Measurements from ENCODE around the gene NRCAM.

NRCAM gene

DNA sequence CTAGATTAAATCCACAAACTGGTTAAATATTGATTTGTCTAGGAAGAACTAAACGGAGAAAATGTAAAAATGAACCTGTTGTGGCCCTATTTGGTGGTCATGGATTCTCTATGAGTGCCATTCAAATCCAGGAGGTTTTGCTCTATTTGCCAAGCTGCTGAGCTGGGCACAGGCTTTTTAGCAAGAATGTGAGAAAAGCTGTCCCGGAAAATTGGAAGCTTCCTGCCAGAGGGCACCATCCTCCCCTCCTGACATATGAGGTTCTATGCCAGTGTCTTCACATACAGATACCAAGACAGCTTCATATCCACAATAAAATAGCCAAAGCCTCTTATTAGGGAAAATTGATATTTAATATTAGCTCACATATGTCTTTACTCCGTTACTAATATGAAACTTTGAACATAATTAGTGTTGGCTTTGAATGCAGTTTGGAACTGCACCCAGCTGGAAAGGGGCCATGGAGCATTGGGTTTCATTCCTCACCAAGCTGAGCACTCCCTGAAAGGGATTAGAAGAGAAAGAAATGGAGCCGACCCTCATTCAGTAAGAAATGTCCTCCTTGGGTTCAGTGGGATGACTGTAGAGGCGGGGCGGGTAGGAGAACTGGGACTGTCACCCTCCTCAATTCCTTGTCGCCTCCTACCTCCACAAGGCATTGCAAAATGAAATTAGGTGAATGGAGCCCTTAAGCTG lies 47.8 kb downstream of the NRCAM start:
- Histone ChIP-seq H3K27ac (ENCODE audit: extremely low read depth, low read depth, low read length) (no peak overlapping the region), H3K4me1 (ENCODE audit: control insufficient read depth, insufficient read depth, low read length) (peaks cover 20% of the 10 kb centered on the region), H3K4me3 (ENCODE audit: low read depth, low read length) (no peak overlapping the region), H3K36me3 (ENCODE audit: control insufficient read depth in 2 of 2, insufficient read depth in 1 of 2, low read length in 2 of 2) (no peaks in the 10 kb centered on the region), H3K9me3 (ENCODE audit: control insufficient read depth, insufficient read depth, low read depth, low read length) (no peaks in the 10 kb centered on the region)
- ChIA-PET POLR2A (no interaction called here), CTCF (interaction anchor here (0.6 kb wide), 1 partner anchor 44 kb away, joined by 3 read pairs; no protein-coding TSS in a partner anchor)
- TF ChIP-seq, protein P1, sequence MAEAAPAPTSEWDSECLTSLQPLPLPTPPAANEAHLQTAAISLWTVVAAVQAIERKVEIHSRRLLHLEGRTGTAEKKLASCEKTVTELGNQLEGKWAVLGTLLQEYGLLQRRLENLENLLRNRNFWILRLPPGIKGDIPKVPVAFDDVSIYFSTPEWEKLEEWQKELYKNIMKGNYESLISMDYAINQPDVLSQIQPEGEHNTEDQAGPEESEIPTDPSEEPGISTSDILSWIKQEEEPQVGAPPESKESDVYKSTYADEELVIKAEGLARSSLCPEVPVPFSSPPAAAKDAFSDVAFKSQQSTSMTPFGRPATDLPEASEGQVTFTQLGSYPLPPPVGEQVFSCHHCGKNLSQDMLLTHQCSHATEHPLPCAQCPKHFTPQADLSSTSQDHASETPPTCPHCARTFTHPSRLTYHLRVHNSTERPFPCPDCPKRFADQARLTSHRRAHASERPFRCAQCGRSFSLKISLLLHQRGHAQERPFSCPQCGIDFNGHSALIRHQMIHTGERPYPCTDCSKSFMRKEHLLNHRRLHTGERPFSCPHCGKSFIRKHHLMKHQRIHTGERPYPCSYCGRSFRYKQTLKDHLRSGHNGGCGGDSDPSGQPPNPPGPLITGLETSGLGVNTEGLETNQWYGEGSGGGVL (tag by site-specific recombination; IDR thresholded peaks at IDR 0.05) = no peak
- TF ChIP-seq ZNF223 (tag by site-specific recombination; IDR thresholded peaks at IDR 0.05) (no peak), ZNF585B (tag by site-specific recombination; IDR thresholded peaks at IDR 0.05) (no peak), MZF1 (tag by site-specific recombination; IDR thresholded peaks at IDR 0.05; ENCODE audit: borderline replicate concordance) (peak; percentile 68; the same call in 1 of the 2 replicates), ZNF133 (tag by site-specific recombination; IDR thresholded peaks at IDR 0.05) (no peak), WT1 (tag by site-specific recombination; IDR thresholded peaks at IDR 0.05) (peak; percentile 62)
- TF ChIP-seq, protein P2, sequence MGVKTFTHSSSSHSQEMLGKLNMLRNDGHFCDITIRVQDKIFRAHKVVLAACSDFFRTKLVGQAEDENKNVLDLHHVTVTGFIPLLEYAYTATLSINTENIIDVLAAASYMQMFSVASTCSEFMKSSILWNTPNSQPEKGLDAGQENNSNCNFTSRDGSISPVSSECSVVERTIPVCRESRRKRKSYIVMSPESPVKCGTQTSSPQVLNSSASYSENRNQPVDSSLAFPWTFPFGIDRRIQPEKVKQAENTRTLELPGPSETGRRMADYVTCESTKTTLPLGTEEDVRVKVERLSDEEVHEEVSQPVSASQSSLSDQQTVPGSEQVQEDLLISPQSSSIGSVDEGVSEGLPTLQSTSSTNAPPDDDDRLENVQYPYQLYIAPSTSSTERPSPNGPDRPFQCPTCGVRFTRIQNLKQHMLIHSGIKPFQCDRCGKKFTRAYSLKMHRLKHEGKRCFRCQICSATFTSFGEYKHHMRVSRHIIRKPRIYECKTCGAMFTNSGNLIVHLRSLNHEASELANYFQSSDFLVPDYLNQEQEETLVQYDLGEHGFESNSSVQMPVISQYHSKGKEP (tag by site-specific recombination; IDR thresholded peaks at IDR 0.05) = 0 out of 2 replicates have a peak, but pooled peaks have one; percentile 23

DNA sequence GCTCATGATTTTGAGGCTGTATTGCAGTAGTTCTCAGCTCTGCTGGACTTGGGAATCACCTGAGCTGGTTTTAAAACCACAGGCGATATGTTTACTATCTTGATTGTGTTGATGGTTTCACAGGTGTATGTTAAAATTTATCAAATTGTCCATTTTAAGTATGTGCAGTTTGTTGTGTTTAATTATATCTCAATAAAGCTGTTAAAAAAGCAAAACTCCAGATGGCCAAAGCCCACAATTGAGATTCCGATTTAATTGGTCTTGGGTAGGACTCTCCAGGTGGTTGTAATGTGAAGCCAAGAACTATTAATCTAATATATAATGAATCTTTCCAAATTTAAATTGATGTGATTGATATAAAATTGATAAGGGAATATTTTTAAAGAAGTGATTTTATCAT lies 48.6 kb downstream of the NRCAM start:
- H3K4me1 ChIP-seq (ENCODE audit: control insufficient read depth, insufficient read depth, low read length) = peaks cover 24% of the 10 kb centered on the region
- TF ChIP-seq, protein P3, sequence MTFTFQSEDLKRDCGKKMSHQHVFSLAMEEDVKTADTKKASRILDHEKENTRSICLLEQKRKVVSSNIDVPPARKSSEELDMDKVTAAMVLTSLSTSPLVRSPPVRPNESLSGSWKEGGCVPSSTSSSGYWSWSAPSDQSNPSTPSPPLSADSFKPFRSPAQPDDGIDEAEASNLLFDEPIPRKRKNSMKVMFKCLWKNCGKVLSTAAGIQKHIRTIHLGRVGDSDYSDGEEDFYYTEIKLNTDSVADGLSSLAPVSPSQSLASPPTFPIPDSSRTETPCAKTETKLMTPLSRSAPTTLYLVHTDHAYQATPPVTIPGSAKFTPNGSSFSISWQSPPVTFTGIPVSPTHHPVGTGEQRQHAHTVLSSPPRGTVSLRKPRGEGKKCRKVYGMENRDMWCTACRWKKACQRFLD (tag by site-specific recombination; IDR thresholded peaks at IDR 0.05) = no peak
- no peak for TF ChIP-seq ZNF214 (tag by site-specific recombination; IDR thresholded peaks at IDR 0.05; ENCODE audit: borderline replicate concordance)
- TF ChIP-seq ZNF341 (tag by site-specific recombination; IDR thresholded peaks at IDR 0.05; ENCODE audit: low read depth) = no peak
- TF ChIP-seq, protein P4, sequence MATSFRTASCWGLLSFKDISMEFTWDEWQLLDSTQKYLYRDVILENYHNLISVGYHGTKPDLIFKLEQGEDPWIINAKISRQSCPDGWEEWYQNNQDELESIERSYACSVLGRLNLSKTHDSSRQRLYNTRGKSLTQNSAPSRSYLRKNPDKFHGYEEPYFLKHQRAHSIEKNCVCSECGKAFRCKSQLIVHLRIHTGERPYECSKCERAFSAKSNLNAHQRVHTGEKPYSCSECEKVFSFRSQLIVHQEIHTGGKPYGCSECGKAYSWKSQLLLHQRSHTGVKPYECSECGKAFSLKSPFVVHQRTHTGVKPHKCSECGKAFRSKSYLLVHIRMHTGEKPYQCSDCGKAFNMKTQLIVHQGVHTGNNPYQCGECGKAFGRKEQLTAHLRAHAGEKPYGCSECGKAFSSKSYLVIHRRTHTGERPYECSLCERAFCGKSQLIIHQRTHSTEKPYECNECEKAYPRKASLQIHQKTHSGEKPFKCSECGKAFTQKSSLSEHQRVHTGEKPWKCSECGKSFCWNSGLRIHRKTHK (tag by site-specific recombination; IDR thresholded peaks at IDR 0.05) = no peak
- TF ChIP-seq ZNF157 (tag by site-specific recombination; IDR thresholded peaks at IDR 0.05) = no peak
- TF ChIP-seq GLI4 (tag by site-specific recombination; IDR thresholded peaks at IDR 0.05) = no peak
- TF ChIP-seq ZNF664 (tag by site-specific recombination; IDR thresholded peaks at IDR 0.05) = peak; percentile 70; the same call in 1 of the 2 replicates
- TF ChIP-seq ZNF266 (tag by site-specific recombination; IDR thresholded peaks at IDR 0.05; ENCODE audit: low read depth) = no peak
- TF ChIP-seq, protein P5, sequence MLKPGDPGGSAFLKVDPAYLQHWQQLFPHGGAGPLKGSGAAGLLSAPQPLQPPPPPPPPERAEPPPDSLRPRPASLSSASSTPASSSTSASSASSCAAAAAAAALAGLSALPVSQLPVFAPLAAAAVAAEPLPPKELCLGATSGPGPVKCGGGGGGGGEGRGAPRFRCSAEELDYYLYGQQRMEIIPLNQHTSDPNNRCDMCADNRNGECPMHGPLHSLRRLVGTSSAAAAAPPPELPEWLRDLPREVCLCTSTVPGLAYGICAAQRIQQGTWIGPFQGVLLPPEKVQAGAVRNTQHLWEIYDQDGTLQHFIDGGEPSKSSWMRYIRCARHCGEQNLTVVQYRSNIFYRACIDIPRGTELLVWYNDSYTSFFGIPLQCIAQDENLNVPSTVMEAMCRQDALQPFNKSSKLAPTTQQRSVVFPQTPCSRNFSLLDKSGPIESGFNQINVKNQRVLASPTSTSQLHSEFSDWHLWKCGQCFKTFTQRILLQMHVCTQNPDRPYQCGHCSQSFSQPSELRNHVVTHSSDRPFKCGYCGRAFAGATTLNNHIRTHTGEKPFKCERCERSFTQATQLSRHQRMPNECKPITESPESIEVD (tag by site-specific recombination; IDR thresholded peaks at IDR 0.05) = peak; percentile 63
- no peak for TF ChIP-seq SCRT2 (tag by site-specific recombination; IDR thresholded peaks at IDR 0.05)
- no peak for TF ChIP-seq ZNF560 (tag by site-specific recombination; IDR thresholded peaks at IDR 0.05; ENCODE audit: borderline replicate concordance)
- TF ChIP-seq ZNF776 (tag by site-specific recombination; IDR thresholded peaks at IDR 0.05; ENCODE audit: borderline replicate concordance) = no peak

More for the DNA sequence above, 48.6 kb downstream of the NRCAM start:
- H3K9me3 ChIP-seq (ENCODE audit: control insufficient read depth, insufficient read depth, low read depth, low read length) = no peaks in the 10 kb centered on the region
- H3K4me3 ChIP-seq (ENCODE audit: low read depth, low read length) = no peak overlapping the region
- CTCF ChIA-PET = no interaction called here
- no peaks in the 10 kb centered on the region for H3K36me3 ChIP-seq (ENCODE audit: control insufficient read depth in 2 of 2, insufficient read depth in 1 of 2, low read length in 2 of 2)
- H3K27ac ChIP-seq (ENCODE audit: extremely low read depth, low read depth, low read length) = no peak overlapping the region
- POLR2A ChIA-PET = no interaction called here
